Stomach (tissue), 4 donors: ENCODE data around the gene CDRT15.

Source experiments
- EP300 ChIP-seq: sonication (generic); formaldehyde crosslinking; IDR thresholded peaks from one replicate; pipeline ENCODE4 v1.6.1; 2017; ENCODE audit warnings: antibody characterized with exemption
- POLR2A ChIP-seq, 4 donors: fragments of 450-650 bp; IDR thresholded peaks; one replicate each; pipeline ENCODE4 v1.6.1; 2016; ENCODE audit warnings: antibody characterized with exemption in 4 of 4, control low read depth in 2 of 4, mild to moderate bottlenecking in 1 of 4, moderate library complexity in 1 of 4
- TF ChIP-seq, protein P1 (sequence below), 7 experiments: fragments of 450-650 bp in 4 of 7; fragments of 200-600 bp in 3 of 7; sonication (generic) in 3 of 7; IDR thresholded peaks; one replicate each; pipeline ENCODE4 v1.5.1; 2016 to 2019; ENCODE audit warnings: antibody characterized with exemption in 7 of 7, control low read depth in 2 of 7, mild to moderate bottlenecking in 1 of 7

DNA sequence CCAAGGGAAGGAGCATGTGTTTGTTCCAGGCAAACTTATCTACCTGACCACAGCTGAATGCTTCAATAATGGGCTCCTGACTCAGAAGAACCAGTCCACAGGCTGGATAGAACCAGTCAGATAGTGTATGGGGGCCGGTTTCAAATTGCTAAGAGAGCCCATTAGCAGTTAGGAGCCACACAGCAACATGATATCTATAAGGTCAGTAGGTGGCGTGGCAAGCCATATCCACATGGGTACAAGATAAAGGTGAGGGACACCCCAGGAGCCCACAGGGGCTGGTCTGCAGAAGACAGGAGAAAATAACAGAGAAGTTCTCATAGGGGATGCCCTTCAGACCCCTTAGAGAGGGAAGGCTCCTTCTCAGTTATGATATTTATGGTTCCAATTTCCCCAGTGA lies 31.6 kb upstream of the CDRT15 start:
- TF ChIP-seq, protein P1, sequence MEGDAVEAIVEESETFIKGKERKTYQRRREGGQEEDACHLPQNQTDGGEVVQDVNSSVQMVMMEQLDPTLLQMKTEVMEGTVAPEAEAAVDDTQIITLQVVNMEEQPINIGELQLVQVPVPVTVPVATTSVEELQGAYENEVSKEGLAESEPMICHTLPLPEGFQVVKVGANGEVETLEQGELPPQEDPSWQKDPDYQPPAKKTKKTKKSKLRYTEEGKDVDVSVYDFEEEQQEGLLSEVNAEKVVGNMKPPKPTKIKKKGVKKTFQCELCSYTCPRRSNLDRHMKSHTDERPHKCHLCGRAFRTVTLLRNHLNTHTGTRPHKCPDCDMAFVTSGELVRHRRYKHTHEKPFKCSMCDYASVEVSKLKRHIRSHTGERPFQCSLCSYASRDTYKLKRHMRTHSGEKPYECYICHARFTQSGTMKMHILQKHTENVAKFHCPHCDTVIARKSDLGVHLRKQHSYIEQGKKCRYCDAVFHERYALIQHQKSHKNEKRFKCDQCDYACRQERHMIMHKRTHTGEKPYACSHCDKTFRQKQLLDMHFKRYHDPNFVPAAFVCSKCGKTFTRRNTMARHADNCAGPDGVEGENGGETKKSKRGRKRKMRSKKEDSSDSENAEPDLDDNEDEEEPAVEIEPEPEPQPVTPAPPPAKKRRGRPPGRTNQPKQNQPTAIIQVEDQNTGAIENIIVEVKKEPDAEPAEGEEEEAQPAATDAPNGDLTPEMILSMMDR (IDR thresholded peaks at IDR 0.05) = no peak
- no peak for TF ChIP-seq EP300
- TF ChIP-seq POLR2A (IDR thresholded peaks at IDR 0.05) = no peak
